ENCODE data around the gene FSTL5. TPM values are rescaled to one million over a fixed set of nuclear protein-coding genes. Genes with fewer than 3 reads are reported as not detected.

Gene FSTL5
- total and polyA plus RNA-seq, 10 of the 15 experiments (the other 5 are each of a cell fraction or from before 2014, with no cell fraction given): 0.04 to 2.4 (median 0.08) TPM; not detected in 4

- no peak overlapping the region for H3K4me2 ChIP-seq (ENCODE audit: control insufficient read depth, insufficient read depth)
- ChIA-PET RAD21 (ENCODE audit: unreplicated experiment) (no interaction called here), POLR2A (no interaction called here), CTCF (interaction anchor here (0.6 to 0.8 kb wide), 2 partner anchors 10 to 11 kb away, joined by 3 to 4 read pairs; no protein-coding TSS in a partner anchor), SMC1A (ENCODE audit: uncharacterized antibody, unreplicated experiment) (interaction anchor here (1.1 to 1.5 kb wide), 2 partner anchors 8 to 31 kb away, joined by 3 read pairs; no protein-coding TSS in a partner anchor)
- DNase-seq (ENCODE audit: low read depth, low spot score) (no peak), FAIRE-seq (no peak), ATAC-seq (no peak)
- in situ Hi-C loops (cut with MboI): no loop called here
- H2AFZ ChIP-seq (ENCODE audit: control insufficient read depth, low read depth, low read length): no peak overlapping the region
- no peaks in the 10 kb centered on the region for H3K27me3 ChIP-seq (replicated peaks in 1 of 2; ENCODE audit: control insufficient read depth in 2 of 2, insufficient read depth in 2 of 2, low read length in 1 of 2)
- no peaks in the 10 kb centered on the region for H3K4me1 ChIP-seq (ENCODE audit: control insufficient read depth, insufficient read depth, low read length)
- no peaks in the 10 kb centered on the region for H4K20me1 ChIP-seq (ENCODE audit: control insufficient read depth, insufficient read depth)
- no peaks in the 10 kb centered on the region for H3K36me3 ChIP-seq (ENCODE audit: control insufficient read depth in 2 of 2, insufficient read depth in 2 of 2, low read length in 1 of 2)
- no peaks in the 10 kb centered on the region for H3K79me2 ChIP-seq (ENCODE audit: control insufficient read depth, insufficient read depth, low read length)
- intact Hi-C loops (cut with micrococcal nuclease; ENCODE audit: unreplicated experiment): no loop called here
- no peak overlapping the region for H3K27ac ChIP-seq (ENCODE audit: control insufficient read depth, insufficient read depth)
- H3K9me3 ChIP-seq (replicated peaks; ENCODE audit: control insufficient read depth, insufficient read depth, low read length): no peaks in the 10 kb centered on the region
- TF ChIP-seq CHD2 (IDR thresholded peaks at IDR 0.05; ENCODE audit: borderline replicate concordance, low read depth, low read length) (no peak), CBX5 (IDR thresholded peaks at IDR 0.05; ENCODE audit: low read depth) (no peak), NFYA (IDR thresholded peaks at IDR 0.05; ENCODE audit: borderline replicate concordance, low read depth, low read length) (no peak), SRF (IDR thresholded peaks at IDR 0.05; ENCODE audit: low read depth in 2 of 2, low read length in 2 of 2) (no peak), MLLT1 (IDR thresholded peaks at IDR 0.05) (no peak), TCF12 (IDR thresholded peaks at IDR 0.05; ENCODE audit: low read depth, low read length) (no peak), CBFB (IDR thresholded peaks at IDR 0.05; ENCODE audit: low read depth) (no peak), SMARCA5 (IDR thresholded peaks at IDR 0.05) (no peak), NFIC (IDR thresholded peaks at IDR 0.05; ENCODE audit: low read depth, low read length) (no peak), SIX5 (IDR thresholded peaks at IDR 0.05; ENCODE audit: low read depth, low read length, severe bottlenecking) (no peak), IKZF1 (conservative IDR thresholded peaks at IDR 0.05) (no peak)
- TF ChIP-seq, protein P1, sequence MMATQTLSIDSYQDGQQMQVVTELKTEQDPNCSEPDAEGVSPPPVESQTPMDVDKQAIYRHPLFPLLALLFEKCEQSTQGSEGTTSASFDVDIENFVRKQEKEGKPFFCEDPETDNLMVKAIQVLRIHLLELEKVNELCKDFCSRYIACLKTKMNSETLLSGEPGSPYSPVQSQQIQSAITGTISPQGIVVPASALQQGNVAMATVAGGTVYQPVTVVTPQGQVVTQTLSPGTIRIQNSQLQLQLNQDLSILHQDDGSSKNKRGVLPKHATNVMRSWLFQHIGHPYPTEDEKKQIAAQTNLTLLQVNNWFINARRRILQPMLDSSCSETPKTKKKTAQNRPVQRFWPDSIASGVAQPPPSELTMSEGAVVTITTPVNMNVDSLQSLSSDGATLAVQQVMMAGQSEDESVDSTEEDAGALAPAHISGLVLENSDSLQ (IDR thresholded peaks at IDR 0.05): no peak
- TF ChIP-seq, protein P2, sequence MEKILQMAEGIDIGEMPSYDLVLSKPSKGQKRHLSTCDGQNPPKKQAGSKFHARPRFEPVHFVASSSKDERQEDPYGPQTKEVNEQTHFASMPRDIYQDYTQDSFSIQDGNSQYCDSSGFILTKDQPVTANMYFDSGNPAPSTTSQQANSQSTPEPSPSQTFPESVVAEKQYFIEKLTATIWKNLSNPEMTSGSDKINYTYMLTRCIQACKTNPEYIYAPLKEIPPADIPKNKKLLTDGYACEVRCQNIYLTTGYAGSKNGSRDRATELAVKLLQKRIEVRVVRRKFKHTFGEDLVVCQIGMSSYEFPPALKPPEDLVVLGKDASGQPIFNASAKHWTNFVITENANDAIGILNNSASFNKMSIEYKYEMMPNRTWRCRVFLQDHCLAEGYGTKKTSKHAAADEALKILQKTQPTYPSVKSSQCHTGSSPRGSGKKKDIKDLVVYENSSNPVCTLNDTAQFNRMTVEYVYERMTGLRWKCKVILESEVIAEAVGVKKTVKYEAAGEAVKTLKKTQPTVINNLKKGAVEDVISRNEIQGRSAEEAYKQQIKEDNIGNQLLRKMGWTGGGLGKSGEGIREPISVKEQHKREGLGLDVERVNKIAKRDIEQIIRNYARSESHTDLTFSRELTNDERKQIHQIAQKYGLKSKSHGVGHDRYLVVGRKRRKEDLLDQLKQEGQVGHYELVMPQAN (conservative IDR thresholded peaks at IDR 0.05): no peak
- H3K9ac ChIP-seq (ENCODE audit: control insufficient read depth, insufficient read depth, low read length): no peak overlapping the region
- H3K4me3 ChIP-seq: no peak overlapping the region
- no TSS peak for BruUV-seq (replicated peaks)
These were observed 270.8 kb downstream of the FSTL5 start for GRCh38 chr4:161892951-161893350.

Measured in GM12878 (cell line).